NCI-H1930 (cell line): ENCODE results near the gene CXCL12.
A peak's percentile ranks its signal among the peaks of the same experiment; 100 is the strongest.

Experiments
- DNase-seq, 2 experiments: peaks; one replicate each; lab custom pipeline; 2025; lab: John Stamatoyannopoulos, UW

The CXCL12 gene

GRCh38 chr10:44399659-44400451 lies 15.0 kb upstream of the CXCL12 start:
- no peak for DNase-seq

DNA sequence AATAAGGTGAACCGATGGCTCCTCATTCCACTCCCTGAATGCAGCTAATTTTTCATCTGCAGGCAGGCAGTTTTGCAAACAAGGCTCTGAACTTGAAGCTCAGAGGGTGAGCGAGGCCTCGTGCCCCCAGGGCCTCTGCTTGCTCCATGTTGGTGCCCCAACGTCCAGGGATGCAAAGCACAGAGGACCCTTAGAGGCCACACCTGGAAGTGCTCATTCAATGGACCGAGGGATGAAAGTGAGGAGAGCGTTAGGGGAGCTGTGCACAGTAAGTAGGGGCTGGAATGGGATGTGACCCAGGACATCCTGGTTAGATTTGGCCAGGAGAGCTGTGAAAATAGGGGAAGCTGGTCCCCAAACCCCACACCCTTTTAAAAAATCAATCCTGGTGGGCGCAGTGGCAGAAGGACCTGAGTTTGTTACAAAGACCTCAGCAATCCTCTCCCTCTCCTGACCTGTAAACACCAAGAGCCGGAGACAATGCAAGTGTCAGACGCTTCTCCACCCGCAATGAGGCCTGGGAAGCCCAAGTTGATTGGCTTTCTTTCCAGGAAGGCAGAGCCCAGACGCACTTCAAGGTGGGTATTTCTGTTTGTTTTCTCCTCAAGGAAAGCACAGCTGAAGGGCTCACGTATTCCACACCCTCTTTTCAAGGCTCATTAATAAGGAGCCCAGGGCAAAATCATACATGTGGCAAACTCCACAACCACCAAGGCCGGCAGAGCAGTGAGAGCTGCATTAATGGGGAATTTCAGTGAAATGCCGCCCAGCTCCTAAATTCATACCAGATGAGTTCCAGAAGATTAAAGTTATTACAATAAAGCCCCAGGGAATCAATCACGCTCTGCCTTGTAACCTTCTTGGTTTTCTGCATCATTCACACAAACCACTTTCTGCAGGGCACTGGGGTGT lies 14.1 kb upstream of the CXCL12 start:
- DNase-seq, result no peak

DNA sequence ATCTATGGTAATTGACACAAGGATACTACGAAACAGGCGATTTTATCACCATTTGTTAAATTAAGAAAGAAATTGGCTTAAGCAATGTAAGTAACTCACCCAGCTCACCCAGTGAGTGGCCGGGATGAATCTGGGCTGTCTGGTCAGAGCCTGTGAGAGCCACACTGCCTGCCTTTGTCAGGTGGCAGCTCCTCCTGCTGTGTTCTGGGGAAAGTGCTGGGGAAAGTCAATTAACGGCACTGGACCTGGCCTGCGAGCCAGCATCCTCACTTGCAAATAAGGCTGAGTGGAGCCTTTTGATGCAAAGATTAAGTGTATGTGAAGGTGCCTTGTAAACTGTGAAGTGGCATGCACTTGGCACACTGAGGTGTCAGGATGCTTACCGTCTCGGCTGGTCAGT lies 13.4 kb upstream of the CXCL12 start:
- DNase-seq, result no peak

DNA sequence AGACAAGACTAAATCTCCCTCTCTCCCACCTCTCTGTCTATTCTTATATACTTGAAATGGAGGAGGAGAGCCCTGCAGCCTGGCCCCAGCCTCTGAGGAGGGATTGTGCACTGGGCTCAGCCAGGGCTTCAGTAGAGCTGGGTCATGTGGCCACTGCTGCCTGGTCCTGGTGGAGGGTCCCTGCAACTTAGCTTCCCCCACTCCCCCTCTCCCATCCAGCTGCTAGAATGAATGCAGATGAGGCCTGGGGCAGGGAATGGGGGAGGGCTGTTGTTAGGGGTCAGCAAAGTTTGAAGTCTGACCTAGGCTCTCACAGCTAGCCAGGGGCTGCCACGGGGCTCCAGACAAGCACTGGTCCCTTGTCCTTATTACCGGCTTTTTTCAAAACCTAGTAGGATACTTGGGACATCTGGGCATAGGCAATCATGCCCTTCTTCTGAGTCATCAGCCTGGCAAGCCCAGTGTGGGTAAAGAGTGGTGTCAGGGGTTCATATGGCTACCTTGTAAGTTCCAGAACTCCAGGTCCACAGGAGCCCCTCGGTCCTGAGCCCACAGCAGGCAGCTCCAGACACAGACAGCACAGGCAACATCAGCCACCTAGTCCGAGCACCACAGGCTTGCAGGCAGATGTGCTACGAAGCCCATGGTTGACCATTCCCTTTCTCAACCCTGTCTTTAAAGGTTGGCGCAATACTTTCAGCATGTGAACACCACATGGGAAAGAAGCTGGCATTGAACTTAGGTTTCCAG lies 12.8 kb upstream of the CXCL12 start:
- no peak for DNase-seq

- DNase-seq, result no peak
Observed at GRCh38 chr10:44396671-44397191, 11.8 kb upstream of the CXCL12 start.

GRCh38 chr10:44395902-44396670 lies 11.2 kb upstream of the CXCL12 start:
- DNase-seq, result no peak

DNA sequence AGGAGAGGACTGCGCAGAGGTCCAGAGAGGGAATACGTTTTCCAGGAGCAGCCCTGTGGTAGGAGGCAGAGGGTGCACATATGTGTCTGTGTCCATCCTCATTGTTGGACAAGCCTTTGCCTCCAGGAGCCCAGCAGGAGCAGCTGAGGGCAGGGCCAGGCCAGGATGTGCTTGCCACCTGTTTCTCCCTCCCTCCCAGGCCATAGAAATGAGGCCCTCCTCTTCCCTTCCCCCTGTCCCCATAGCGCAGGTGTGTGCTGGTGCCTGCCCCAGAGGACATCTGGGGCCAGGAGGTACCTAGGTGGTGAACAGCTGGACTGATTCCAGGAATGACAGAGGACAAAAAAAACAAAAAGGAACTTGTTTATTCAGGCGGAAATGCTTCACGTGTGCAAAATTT lies 10.5 kb upstream of the CXCL12 start:
- DNase-seq, result no peak

DNA sequence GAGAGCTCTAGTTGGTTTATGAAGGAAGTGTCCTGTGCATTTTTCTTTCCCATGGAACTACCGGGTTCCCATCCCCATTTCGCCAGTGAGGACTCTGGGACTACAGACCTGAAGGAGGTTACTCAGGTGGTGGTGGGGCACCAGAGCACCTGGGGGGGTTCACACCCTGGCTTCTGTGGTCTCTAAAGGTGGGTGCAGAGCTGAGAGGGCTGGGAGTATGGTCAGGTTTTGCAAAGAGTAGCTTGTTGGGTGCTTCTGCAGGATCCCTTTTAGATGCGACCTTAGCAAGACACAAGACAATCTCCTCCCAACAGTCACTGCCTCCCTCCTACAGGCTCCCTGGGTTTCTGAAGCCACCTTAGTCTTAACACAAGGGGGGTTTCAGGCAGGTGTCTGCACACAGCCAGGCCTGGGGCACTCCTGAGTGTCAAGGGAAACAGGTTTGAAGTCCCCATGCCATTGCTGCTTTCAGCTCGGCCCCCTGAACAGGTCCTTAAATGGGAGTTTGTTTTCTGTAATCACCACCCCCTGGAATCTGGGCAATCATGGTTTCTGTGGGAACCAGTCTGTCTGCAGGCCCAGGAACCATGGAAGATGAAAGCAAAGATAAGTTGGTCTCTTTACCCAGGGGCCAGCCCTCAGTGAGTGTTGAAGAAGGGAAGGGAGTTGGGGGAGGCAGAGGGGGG lies 9.9 kb upstream of the CXCL12 start:
- DNase-seq, result no peak

GRCh38 chr10:44393834-44394547 lies 9.1 kb upstream of the CXCL12 start:
- DNase-seq, result no peak

GRCh38 chr10:44393051-44393630 lies 8.2 kb upstream of the CXCL12 start:
- no peak for DNase-seq

- no peak for DNase-seq
Observed at GRCh38 chr10:44392420-44392819, 7.5 kb upstream of the CXCL12 start.

DNA sequence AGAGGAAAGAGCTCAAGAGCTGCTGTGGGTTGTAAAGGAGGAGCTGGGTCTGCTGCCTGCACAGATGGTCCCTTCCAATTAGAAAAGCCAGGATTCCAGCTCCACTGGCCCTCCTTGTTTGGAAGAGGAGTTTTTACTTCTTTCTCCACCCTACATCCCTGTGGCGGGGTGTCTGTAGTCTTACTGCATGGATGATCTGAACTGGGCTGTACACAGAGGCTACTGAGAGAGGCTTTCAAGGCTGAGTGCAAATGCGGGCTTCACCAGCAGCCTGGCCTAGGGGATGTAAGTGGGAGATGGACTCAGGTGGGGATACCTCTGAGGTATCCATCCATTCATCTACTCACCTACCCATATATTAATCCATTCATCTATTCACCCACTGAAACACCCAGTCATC lies 7.1 kb upstream of the CXCL12 start:
- no peak for DNase-seq

- DNase-seq, result no peak
Observed at GRCh38 chr10:44390585-44391072, 5.7 kb upstream of the CXCL12 start.

GRCh38 chr10:44389556-44389955 lies 4.7 kb upstream of the CXCL12 start:
- no peak for DNase-seq

DNA sequence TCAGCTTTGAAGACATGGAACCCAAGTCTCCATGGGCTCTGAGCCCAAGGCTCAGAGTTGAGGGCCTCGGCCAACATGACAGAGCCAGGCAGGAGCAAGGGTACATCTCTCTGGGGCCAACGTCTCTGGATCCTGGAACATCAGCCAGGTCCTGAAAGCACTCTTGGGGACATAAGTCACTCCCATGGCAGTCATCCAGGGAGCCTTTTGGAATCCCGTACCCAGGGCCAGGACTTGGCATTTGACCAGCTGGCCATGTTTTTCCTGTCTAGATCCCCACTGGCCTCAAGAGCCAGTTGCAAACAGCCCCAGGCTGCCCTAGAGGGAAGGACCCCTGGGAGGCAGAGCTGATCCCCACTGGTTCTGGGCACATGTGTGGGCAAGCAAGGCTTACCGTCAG lies 4.3 kb upstream of the CXCL12 start:
- DNase-seq, result no peak

DNA sequence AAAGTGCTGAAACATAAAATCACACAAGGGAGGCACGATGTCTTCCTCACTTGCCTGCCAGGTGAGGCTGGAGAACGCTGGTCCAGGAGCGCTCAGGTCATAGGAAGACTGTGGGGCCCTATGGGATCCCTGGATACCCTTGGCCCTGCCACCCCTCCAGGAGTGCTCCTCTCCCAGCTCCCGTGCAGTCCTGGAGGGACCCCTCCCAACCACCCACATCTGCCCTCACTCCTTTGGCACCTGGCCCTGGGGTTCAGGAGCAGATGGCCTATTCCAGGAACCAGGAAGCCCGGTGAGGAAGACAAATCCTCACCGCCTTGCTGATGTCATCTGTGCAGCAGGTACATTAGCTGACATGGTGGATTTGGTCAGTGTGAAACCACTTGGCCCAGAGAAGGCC lies 3.7 kb upstream of the CXCL12 start:
- no peak for DNase-seq

GRCh38 chr10:44387853-44388251 lies 3.0 kb upstream of the CXCL12 start:
- no peak for DNase-seq

- DNase-seq, result peak in 1 of 2 experiments; percentile 0
Observed at GRCh38 chr10:44386546-44387052, 1.7 kb upstream of the CXCL12 start.

DNA sequence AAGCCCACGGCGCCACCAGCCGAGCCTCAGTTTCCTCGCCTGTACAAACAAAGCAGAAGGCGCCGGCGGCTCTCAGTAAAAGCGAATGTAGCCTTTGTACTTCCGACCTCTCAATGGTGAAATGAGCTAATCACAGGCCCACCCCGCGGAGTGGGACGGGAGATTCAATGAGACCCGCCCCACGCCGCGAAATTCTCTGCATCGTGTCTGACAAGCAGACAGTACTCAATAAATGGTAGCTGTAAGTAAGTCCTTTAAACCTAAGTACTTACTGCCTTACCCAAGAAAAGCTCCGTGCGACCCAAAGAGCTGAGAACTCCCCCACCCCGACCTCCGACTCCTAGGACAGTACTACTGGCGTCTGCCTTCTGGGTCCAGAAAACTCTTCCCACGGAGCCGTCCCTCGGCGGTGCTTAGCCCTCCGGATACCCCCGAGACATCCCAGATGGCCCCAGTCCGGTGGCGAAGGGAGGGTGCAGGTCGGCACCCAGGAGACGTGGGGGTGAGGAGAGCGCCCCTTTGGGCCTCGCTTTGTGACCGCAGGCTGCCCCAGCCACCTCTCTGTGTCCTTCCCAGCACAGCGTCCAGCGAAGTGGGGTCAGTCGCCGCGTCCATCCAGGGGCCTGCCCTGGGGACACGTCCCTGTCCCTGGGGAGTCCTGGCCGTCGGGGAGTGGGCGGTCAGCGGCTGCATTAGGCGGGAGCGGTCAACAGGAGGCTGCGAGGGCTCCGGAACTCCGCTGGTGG lies 972 bp upstream of the CXCL12 start:
- no peak for DNase-seq
